Measurements from ENCODE around the gene STAG3. TPM values are rescaled to one million over a fixed set of nuclear protein-coding genes. Genes with fewer than 3 reads are reported as not detected.
A peak's percentile ranks its signal among the peaks of the same experiment; 100 is the strongest.
"Not testable (repeated sequence)": the region's sequence is repeated elsewhere in the genome, so short reads cannot be mapped to it uniquely, and the experiment has no call there.

STAG3 gene
- total RNA-seq, 2 donors from 2014 or later, result 0.52 to 1.2 TPM

DNA sequence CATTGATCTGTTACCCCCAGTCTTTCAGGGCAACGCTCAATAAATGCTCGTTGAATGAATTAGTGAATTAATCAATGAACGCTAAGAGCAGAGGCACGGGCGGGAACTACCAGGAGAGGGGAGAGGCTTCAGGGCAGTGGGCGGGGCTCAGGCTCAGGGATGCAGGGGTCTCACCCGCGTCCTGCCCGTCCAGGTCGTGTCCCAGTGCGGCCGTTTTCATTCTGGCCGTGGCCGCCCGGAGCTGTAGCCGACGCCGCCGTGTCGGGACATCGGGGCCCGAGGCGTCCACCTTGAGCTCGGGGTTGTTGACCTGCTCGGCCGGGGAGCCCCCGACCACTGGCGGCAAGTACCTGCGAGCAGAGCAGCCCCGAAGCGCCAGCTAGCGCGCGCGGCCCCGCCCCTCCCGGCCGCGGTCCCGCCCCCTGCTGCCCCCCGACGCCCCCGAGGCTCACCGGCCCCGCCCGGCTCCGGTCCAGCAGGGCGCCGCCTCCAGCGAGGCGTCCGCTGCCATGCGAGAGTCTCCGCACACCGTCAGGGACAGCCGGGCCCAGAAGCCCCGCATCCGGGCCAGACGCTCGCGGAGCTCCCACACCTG lies 6.5 kb upstream of the STAG3 start:
- peak; percentile 81 for DNase-seq (ENCODE audit: low spot score)
- intact Hi-C loops (cut with DNase I), result no loop called here

DNA sequence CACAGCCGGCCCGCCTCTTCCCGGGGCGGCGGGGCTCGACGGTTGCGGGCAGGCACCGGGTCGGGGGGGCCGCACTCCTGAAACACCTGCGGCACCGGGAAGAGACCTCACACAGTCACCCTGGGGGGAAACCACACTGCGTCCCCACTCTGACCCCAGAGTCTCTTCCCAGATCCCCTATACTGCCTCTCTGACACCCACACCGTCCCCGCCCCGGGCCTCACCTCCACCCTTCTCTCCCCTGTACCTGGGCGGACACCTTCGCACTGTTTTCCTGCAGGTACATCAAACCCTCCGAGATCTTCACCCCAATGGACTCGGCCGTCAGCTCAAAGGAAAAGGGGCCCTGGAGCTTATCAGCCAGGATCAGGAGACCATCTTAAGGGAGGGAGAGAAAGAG lies 5.9 kb upstream of the STAG3 start:
- intact Hi-C loops (cut with DNase I), result no loop called here
- peak; percentile 77 for DNase-seq (ENCODE audit: low spot score)

DNA sequence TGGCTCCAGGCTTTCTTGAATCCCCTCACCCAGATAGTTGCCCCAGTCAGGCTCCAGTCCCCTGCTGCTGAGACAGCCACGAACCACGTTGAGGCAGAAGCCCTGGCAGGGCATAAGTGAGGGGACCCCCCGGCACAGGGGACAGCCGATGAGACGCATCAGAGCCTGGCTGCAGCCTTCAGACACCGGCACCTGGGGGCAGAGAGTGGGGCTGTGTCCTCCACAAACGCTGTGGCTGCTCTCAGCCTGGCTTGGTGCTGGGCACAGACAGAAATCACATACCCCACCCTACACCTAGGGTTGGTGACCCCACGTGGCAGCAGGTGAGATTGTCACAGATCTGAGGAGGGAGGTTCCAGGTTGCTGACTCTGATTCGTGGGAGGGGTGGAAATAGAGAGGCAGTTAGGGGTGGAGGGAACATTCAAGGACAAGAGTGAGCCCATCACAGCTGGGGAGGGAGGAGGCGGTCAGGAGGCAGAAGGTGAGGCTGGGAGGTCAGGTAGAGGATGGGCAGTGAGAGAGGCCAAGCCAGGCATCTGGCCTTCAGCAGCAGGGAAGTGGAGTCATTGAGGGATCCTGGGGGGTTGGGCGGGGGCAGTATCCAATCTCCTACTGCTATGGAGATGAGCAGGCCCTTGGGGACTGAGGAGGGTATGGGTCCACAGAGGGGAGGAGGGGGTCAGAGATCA lies 3.8 kb upstream of the STAG3 start:
- peak; percentile 50 for DNase-seq (ENCODE audit: low spot score)
- intact Hi-C loops (cut with DNase I), result no loop called here

DNA sequence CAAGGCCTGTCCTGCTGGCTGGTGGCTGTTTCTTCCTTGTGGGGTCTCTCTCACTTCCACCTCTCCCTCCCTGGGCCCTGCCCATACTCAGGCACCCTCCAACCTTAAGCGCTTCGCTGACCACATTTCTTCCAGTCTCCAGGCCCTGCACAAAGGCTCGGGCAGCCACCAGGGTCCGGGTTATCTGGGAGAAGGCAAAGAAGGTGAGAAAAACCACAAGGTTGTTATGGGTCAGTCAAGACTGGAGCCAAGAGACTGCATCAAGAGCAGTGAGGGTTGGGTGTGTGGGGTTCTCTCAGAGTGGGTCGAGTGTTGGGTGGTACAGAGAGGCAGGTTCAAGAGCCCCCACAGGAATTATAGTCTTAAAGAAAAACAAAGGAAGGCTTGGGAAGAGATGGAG lies 3.1 kb upstream of the STAG3 start:
- peak; percentile 71 for DNase-seq (ENCODE audit: low spot score)
- intact Hi-C loops (cut with DNase I), result no loop called here

DNA sequence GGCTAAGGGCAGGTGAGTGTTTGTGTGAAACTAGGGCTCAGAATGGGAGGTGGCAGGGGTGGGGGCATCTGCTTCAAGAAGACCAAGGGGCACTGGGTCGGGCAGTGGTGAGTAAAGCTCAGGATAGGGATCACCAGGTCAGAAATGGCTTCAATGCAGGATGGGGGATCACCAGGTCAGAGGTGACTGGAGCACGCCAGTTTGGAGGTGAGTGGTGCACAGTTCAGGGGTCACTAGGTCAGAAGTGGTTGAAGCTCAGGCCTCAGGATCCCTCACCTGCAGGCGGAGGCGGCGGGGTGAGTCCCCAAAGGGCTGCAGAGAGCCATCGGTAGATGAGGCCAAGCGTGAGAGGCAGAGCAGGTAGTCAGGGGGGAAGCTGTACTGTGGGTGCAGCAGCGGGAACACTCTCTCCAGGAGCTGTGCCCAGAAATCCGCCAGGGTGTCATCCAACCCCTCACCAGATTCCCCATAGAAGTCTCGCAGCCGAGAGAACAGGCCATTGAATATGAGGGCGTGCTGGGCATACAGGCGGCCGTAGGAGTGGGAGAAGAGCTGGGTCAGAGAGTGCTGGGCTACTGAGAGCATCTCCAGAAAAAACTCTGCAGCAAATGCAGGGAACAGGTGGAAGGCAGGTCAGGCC lies 2.3 kb upstream of the STAG3 start:
- intact Hi-C loops (cut with DNase I), result no loop called here
- peak; percentile 72 for DNase-seq (ENCODE audit: low spot score)

DNA sequence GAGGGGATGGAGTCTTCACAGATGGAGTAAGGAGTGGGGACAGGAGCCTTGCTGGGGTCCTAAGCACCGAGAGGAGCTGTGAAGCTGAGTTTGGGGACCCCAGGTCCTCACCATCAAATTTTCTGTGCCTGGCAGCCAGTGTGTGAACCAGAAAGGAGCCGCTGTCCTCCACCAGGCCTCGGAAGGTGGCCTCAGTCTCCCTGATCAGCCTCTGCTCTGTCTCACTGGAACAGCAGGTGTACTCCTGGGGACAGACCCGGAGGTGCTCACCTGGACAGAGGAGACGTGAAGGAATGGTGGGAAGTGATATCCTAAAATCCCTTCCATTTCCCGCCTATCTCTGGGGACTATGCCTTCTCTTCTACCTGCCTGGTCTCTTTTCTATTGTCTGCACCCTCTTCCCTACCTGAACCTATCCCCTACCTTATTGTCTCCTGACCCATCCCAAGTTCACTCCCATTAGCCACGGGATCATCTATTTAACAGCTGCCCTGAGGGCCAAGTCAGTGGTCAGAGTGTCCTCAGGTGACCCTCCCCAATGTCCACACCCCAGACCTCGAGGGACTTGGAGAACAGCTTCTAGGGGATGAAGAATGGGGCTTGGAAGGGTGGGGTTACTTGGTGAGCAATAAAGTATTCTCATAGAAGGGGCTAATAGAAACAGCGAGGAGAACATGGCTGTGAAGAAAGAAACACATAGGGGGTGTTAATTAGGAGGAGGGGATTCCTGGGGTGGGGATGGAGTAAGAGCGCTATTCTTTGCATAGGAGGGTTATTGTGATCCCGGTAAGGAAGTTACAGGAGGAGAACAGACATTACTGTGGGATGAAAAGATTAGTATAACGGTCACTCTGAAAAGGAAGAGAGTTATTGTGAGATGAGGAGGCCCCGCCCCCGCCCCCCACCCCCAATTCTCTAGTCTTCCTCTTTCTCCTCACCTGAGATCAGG lies 1.3 kb upstream of the STAG3 start:
- DNase-seq (ENCODE audit: low spot score), result peak; percentile 58
- intact Hi-C loops (cut with DNase I), result no loop called here

DNA sequence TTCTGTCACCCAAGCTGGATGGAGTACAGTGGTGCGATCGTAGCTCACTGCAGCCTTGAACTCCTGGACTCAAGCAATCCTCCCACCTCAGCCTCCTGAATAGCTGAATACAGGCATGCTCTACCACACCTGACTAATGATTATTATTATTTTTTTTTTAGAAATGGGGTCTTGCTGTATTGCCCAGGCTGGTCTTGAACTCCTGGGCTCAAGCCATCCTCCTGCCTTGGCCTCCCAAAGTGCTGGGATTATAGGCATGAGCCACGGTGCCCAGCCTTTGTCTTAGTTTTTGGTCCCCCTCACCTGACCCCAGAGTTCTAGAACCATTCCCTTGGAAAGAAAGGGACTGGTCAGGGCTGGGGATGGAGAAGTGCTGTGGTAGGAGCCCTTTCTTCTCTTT lies 2.4 kb downstream of the STAG3 start:
- intact Hi-C loops (cut with DNase I), result not testable (repeated sequence)
- DNase-seq (ENCODE audit: low spot score), result peak; percentile 9

DNA sequence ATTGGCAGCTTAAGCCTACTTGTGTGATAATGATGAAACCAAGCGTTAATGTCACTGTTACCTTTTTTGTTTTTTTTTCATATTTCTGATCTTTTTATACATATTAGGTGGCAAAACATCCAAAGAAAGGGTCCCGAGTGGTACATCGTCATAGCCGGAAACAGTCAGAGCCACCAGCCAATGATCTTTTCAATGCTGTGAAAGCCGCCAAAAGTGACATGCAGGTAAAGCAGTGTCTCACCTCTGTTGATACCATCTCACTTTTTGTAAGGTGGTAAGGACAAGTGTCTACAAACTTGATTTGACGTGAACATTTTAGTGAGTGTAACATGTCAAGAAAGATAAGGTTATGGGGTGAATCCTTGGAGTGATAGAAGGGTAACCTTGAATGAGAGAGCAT lies 4.9 kb downstream of the STAG3 start:
- intact Hi-C loops (cut with DNase I); DNase-seq (ENCODE audit: low spot score): not testable (repeated sequence)

DNA sequence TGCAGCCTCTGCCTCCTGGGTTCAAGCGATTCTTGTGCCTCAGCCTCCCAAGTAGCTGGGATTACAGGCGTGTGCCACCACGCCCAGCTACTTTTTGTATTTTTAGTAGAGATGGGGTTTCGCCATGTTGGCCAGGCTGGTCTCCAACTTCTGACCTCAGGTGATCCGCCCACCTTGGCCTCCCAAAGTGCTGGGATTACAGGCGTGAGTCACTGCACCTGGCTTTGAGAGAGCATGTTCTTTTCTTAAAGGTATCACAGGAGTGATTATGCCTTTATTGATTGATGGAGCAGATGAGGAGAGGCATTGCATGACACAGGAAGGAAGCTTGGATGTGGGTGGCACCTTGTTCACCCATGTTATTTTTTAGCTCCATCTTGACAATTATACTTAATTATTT lies 5.4 kb downstream of the STAG3 start:
- DNase-seq (ENCODE audit: low spot score); intact Hi-C loops (cut with DNase I): not testable (repeated sequence)

DNA sequence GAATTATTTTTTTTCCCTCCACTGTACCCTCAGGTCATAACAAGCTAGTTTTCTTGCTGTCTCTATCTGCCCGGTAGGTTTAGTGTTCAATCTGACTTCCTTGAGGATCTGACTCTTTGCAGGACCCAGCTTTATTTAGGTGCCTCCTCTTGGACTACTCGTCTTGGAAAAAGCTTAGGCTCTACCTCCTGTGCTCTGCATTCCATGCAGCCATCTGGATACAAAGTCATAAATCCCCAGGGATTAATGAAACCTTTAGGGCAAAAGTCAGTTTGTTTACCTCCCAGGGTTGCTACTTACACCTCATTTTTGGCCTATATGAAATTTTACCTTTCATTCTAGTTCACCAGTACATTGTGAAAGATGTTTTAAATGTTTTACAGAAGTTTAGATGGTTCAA lies 8.0 kb downstream of the STAG3 start:
- DNase-seq (ENCODE audit: low spot score), result no peak
- intact Hi-C loops (cut with DNase I), result no loop called here

DNA sequence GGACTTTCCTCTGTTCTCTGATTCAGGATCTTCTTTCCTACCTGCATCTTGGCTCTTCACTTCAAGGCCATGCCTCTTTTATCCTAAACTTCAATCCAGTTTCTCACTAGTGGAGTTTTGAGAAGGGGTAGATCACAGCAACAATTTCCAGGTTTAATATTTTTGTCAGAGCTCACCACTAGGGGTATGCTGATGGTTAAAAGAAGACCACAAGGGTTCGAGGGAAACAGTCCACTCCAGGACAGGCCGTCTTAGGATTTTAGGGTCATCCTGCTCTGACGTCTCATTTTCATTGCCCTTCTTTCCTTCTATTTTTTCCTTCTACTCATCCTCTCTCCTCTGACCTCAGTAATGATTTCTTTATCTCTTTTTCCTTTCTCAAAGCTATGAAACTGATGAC lies 11.3 kb downstream of the STAG3 start:
- no peak for DNase-seq (ENCODE audit: low spot score)
- intact Hi-C loops (cut with DNase I), result no loop called here

DNA sequence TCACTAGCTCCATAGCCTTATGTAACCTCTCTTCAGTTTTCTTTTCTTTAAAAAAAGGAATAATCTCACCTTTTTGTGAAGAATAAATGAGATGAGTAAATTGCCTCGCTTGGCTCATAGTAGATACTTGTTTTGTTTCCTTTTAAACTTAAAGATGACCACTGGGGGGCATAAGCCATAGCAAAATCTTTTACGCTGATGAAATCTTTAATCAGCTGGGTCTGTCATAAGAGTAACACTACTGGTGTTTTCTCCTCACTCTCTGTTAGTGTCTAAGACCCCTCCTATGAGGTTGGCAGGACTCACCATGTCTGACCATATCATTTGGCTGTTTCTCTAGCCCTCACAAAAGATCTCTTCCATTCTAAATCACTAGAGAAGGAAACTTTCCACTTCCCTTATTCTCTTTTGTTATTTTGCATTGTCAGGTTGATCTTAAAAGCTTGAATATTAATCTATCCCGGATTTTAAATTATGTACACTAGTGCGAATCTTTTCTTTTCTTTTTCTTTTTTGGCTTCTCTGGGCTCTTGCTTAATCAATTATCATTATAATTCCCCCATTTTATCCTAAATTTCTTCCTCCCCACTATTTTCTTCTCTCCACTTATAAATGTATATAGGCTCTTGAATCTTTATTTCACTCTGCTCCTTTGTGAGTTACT lies 12.5 kb downstream of the STAG3 start:
- intact Hi-C loops (cut with DNase I), result loop anchor here in 1 of 2 donors (10.0 kb wide), 1 partner anchor 1045 kb away; the partner anchor contains the start of gene SMURF1

DNA sequence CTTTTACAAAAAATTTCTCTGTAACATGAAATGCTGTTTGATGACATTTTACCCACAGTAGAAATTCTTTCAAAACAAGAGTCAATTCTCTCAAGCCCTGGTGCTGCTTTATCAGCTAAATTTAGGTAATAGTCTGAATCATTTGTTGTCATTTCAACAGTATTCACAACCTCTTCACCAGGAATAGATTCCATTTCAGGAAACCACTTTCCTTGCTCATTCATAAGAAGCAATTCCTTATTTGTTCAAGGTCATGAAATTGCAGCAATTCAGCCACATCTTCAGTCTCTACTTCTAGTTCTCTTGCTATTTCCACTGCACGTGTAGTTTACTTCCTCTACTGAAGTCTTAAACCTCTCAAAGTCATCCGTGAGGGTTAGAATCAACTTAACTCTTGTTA lies 14.1 kb downstream of the STAG3 start:
- intact Hi-C loops (cut with DNase I), result loop anchor here in 1 of 2 donors (10.0 kb wide), 1 partner anchor 1047 kb away; the partner anchor contains the start of gene SMURF1
- no peak for DNase-seq (ENCODE audit: low spot score)

More for the DNA sequence above, 12.5 kb downstream of the STAG3 start:
- no peak for DNase-seq (ENCODE audit: low spot score)

DNA sequence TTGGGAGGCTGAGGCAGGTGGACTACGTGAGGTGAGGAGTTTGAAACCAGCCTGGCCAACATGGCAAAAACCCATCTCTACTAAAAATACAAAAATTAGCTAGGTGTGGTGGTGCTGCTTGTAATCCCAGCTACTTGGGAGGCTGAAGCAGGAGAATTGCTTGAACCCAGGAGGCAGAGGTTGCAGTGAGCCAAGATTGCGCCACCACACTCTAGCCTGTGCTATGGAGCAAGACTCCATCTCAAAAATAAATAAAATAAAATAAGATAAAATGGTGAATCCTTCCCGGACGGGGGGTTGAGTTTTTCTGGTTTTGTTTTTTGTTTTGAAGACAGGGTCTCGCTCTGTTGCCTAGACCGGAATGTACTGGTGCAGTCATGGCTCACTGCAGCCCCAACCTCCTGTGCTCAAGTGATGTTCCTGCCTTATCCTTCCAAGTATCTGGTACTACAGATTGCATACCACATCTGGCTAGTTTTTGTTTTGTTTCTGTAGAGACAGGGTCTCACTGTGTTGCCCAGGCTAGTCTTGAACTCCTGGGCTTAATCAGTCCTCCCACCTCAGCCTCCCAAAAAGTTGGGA lies 14.7 kb downstream of the STAG3 start:
- intact Hi-C loops (cut with DNase I), result loop anchor here in 1 of 2 donors (10.0 kb wide), 1 partner anchor 1048 kb away; the partner anchor contains the start of gene SMURF1
- DNase-seq (ENCODE audit: low spot score), result not testable (repeated sequence)

DNA sequence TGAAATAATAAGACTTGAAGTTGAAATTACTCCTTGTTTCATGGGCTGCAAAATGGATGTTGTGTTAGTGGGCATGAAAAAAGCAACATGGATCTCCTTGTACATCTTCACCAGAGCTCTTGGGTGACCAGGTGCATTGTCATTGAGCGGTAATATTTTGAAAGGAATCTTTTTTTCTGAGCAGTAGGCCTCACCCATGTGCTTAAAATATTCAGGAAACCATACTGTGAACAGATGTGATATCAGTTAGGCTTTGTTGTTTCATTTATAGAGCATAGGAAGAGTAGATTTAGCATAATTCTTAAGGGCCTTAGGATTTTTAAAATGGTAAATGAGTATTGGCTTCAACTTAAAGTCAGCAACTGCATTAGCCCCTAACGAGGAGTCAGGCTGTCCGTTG lies 15.3 kb downstream of the STAG3 start:
- DNase-seq (ENCODE audit: low spot score), result no peak
- intact Hi-C loops (cut with DNase I), result loop anchor here in 1 of 2 donors (10.0 kb wide), 1 partner anchor 1048 kb away; the partner anchor contains the start of gene SMURF1

DNA sequence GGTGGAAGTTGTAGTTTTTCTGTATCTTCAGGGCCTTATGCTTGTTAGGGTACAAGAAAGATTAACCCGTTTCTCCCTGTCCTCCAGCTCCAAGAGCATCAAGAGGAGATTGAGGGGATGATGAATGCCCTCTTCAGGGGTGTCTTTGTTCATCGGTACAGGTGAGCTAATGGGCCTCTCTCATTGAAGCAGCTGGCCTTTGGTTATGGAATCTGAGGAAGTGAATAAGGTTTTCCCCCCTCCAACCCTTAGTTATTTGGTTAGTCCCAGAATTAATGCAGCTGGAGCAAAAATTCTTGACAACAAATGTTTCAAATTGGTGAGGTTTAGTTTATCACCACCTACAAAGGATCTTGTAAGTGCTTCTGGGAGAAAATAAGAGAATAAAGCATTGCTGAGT lies 17.5 kb downstream of the STAG3 start:
- no peak for DNase-seq (ENCODE audit: low spot score)
- intact Hi-C loops (cut with DNase I), result loop anchor here in 1 of 2 donors (10.0 kb wide), 1 partner anchor 1050 kb away; the partner anchor contains the start of gene SMURF1

DNA sequence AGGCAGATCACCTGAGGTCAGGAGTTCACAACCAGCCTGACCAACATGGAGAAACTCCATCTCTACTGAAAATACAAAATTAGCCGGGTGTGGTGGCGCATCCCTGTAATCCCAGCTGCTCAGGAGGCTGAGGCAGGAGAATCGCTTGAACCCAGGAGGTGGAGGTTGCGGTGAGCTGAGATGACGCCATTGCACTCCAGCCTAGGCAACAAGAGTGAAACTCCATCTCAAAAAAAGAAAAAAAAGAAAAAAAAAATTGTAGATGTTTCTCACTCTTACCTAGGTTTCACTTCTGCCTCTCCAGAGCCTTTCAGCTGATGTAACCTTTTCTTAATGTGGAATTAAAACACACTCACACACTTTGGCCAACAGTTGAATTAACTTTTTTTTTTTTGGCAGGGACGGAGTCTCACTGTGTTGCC lies 18.2 kb downstream of the STAG3 start:
- intact Hi-C loops (cut with DNase I), result loop anchor here in 1 of 2 donors (10.0 kb wide), 1 partner anchor 1051 kb away; the partner anchor contains the start of gene SMURF1
- DNase-seq (ENCODE audit: low spot score), result not testable (repeated sequence)

DNA sequence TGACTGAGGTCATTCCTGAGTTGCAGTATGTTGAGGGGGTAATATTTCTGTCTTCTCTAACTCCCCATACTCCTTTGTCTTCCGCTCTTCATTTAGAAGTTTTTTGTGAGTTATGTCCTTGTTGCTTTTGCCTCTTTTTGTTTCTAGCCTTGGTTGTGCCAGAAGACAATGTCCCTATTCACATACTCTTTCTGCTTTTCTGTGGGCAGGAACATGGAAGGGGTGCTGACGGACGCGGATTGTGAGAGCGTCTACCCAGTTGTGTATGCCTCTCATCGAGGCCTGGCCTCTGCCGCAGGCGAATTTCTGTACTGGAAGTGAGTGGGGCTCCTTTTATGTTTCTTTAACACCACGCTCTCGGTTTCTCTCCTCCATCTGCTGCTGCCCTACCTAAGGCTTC lies 20.5 kb downstream of the STAG3 start:
- intact Hi-C loops (cut with DNase I), result loop anchor here in 1 of 2 donors (10.0 kb wide), 1 partner anchor 1053 kb away; the partner anchor contains the start of gene SMURF1
- no peak for DNase-seq (ENCODE audit: low spot score)
